Lung (tissue), 12 donors: ENCODE data around the gene JMJD1C. TPM values are rescaled to one million over a fixed set of nuclear protein-coding genes. Genes with fewer than 3 reads are reported as not detected.

Source experiments
- ATAC-seq: fragments of 200-7000 bp; cut with Tn5 transposase; one replicate; pipeline ENCODE4 v1.9.1; 2020; ENCODE audit warnings: moderate number of reproducible peaks; ENCODE audit not compliant: insufficient read depth, low FRiP score
- DNase-seq, 3 donors: peaks; one replicate each; pipeline ENCODE4 v3.0.0-alpha.2; 2013 to 2017
- H3K27ac ChIP-seq, 2 donors: one replicate each; pipeline ENCODE4 v1.5.1; 2013; ENCODE audit warnings: mild to moderate bottlenecking in 2 of 2, moderate library complexity in 2 of 2, control low read depth in 1 of 2, inconsistent platforms in 1 of 2, low read depth in 1 of 2, low read length in 1 of 2
- H3K27me3 ChIP-seq, 3 donors: one replicate each; pipeline ENCODE4 v1.5.1; 2013; ENCODE audit warnings: low read length in 2 of 3; ENCODE audit not compliant: control insufficient read depth in 3 of 3, insufficient read depth in 3 of 3
- H3K36me3 ChIP-seq, 4 donors: one replicate each; pipeline ENCODE4 v1.5.1; 2013; ENCODE audit warnings: low read length in 4 of 4, mild to moderate bottlenecking in 1 of 4, moderate library complexity in 1 of 4; ENCODE audit not compliant: control insufficient read depth in 4 of 4, insufficient read depth in 4 of 4
- H3K4me1 ChIP-seq, 5 donors: one replicate each; pipeline ENCODE4 v1.5.1; 2013; ENCODE audit warnings: low read length in 5 of 5, mild to moderate bottlenecking in 2 of 5, moderate library complexity in 1 of 5; ENCODE audit not compliant: control insufficient read depth in 5 of 5, insufficient read depth in 5 of 5
- H3K4me3 ChIP-seq: one replicate; pipeline ENCODE4 v1.5.1; 2013; ENCODE audit warnings: mild to moderate bottlenecking, control low read depth, moderate library complexity
- H3K9ac ChIP-seq, 2 donors: one replicate each; pipeline ENCODE4 v1.5.1; 2013; ENCODE audit warnings: low read length in 2 of 2, control low read depth in 1 of 2; ENCODE audit not compliant: insufficient read depth in 1 of 2
- H3K9me3 ChIP-seq, 4 donors: one replicate each; pipeline ENCODE4 v1.5.1; 2013; ENCODE audit warnings: low read length in 3 of 4, mild to moderate bottlenecking in 1 of 4, moderate library complexity in 1 of 4; ENCODE audit not compliant: control insufficient read depth in 4 of 4, insufficient read depth in 3 of 4
- CTCF ChIP-seq: IDR thresholded peaks from 2 replicates; pipeline ENCODE4 v1.5.1; 2012; ENCODE audit warnings: mild to moderate bottlenecking; ENCODE audit errors: control extremely low read depth, extremely low read depth
- WGBS, 2 donors: extraction: QIAGEN DNeasy Blood & Tissue Kit; methylation state at CpG; one replicate each; pipeline ENCODE4 v1.1.7; 2013; 5-methylcytosine and 5-hydroxymethylcytosine counted together
- polyA plus RNA-seq, 2 donors: library from polyadenylated mRNA; stranded (reverse); fragments of 200-250 nt; gene quantifications; one replicate each; pipeline ENCODE4 v1.2.1, GENCODE V29; 2013
- total RNA-seq, 2 donors: library from RNA; depleted of rRNA in 1 of 2; stranded (reverse); fragments of >200 nt in 1 of 2; gene quantifications; one replicate each; pipeline ENCODE4 v1.2.1, GENCODE V29; 2014 to 2021
- donor health status: control.
- donor health status: control.
- donor health status: Bipolar disorder and iron deficiency.
- donor health status: healthy.
- donor health status: DM: yes; HTN: yes; CAD: no.

Gene JMJD1C
- total and polyA plus RNA-seq, 4 donors, result 30.5 to 233 (median 71.2) TPM

GRCh38 chr10:63210611-63211196 lies 255.1 kb downstream of the JMJD1C start:
- TF ChIP-seq CTCF, result no peak
- Histone ChIP-seq H3K27ac (peak overlapping the region in 1 of 2 donors; percentile 28), H3K27me3 (no peaks in the 10 kb centered on the region), H3K9me3 (no peaks in the 10 kb centered on the region), H3K9ac (no peak overlapping the region), H3K4me3 (no peak overlapping the region), H3K36me3 (peaks cover 10 to 32% (median 22%) of the 10 kb centered on the region in 4 donors), H3K4me1 (peaks cover 6 to 42% (median 27%) of the 10 kb centered on the region in 5 donors)
- DNase-seq (peak in 1 of 3 donors; percentile 44), ATAC-seq (no peak)
- 55 to 62% methylated on average over 3 of the region's 3 CpGs for WGBS, 2 donors

GRCh38 chr10:63209705-63210104 lies 256.1 kb downstream of the JMJD1C start:
- Histone ChIP-seq H3K4me3 (no peak overlapping the region), H3K4me1 (peaks cover 6 to 45% (median 28%) of the 10 kb centered on the region in 5 donors), H3K27me3 (no peaks in the 10 kb centered on the region), H3K9me3 (no peaks in the 10 kb centered on the region), H3K36me3 (peaks cover 11 to 32% (median 21%) of the 10 kb centered on the region in 4 donors), H3K9ac (no peak overlapping the region), H3K27ac (no peak overlapping the region)
- 93% methylated on average over 2 of the region's 2 CpGs for WGBS, 2 donors
- TF ChIP-seq CTCF, result no peak
- ATAC-seq (no peak), DNase-seq (no peak)

GRCh38 chr10:63208986-63209385 lies 256.8 kb downstream of the JMJD1C start:
- Histone ChIP-seq H3K4me1 (peaks cover 6 to 49% (median 32%) of the 10 kb centered on the region in 5 donors), H3K36me3 (peaks cover 11 to 28% (median 16%) of the 10 kb centered on the region in 4 donors)
- 74 to 83% methylated on average over 2 of the region's 2 CpGs for WGBS, 2 donors

More at GRCh38 chr10:63208986-63209385, 256.8 kb downstream of the JMJD1C start:
- Histone ChIP-seq H3K27me3 (no peaks in the 10 kb centered on the region), H3K9ac (no peak overlapping the region), H3K27ac (no peak overlapping the region), H3K4me3 (no peak overlapping the region), H3K9me3 (no peaks in the 10 kb centered on the region)
- ATAC-seq (no peak), DNase-seq (no peak)
- no peak for TF ChIP-seq CTCF
